ENCODE measurements around the gene PPP2R2D.

Gene PPP2R2D

DNA sequence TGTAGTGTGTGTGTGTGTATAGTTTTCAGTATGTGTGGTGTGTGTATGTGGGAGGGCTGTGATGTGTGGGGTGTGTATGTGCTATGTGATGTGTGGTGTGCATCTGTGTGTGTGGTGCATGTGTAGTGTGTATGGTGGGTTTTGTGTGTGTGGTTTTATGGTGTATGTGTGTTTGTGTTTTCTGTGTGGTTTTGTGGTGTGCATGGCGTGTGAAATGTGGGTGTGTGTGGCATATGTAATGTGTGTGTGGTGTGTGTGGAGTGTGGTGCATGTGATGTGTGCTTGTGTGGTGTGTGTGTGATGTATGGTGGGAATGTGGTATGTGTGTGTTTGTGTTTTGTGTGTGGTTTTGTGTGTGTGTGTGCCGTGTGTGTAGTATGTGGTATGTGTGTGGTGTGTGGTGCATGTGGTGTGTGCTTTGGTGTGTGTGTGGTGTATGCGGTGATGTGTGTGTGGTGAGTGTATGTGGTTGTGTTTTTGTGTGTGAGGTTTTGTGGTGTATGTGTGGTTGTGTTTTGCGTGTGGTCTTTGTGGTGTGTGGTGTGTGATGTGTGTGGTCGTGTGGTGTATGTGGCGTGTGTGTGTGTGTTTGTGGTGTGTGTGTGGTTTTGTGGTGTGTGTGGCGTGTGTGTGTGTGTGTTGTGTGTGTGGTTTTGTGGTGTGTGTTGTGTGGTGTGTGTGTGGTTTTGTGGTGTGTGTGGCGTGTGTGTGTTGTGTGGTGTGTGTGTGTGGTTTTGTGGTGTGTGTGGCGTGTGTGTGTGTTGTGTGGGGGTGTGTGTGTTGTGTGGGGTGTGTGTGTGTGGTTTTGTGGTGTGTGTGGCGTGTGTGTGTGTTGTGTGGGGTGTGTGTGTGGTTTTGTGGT is 18.0 kb upstream of the PPP2R2D start:
- intact Hi-C loops (cut with DNase I) = loop anchor here (10.0 kb wide), 1 partner anchor 262 kb away; no protein-coding TSS in a partner anchor

DNA sequence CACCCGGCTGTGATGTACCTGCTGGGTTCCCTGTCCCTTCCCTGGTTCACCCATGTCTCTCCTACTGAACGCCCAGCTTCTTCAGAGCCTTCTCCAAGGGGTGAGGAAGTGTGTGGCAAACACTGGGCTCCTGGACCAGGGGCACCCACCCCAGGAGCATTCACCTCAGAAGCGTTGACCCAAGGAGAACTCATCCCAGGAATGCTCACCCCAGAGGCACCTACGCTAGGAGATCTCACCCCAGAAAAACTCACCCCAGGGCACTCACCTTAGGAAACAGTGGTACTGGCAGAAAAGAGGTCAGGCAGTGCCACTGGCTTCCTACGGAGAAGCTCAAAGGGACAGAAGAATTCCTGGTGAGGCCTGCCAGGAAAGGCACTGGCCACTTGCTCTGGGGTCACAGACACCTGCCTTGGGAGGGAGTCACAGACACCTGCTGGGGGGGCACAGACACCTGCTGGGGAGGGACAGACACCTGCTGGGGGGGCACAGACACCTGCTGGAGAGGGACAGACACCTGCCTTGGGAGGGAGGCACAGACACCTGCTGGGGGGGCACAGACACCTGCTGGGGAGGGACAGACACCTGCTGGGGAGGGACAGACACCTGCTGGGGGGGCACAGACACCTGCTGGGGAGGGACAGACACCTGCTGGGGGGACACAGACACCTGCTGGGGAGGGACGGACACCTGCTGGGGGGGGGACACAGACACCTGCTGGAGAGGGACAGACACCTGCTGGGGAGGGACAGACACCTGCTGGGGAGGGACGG is 17.0 kb upstream of the PPP2R2D start:
- intact Hi-C loops (cut with DNase I) = loop anchor here (10.0 kb wide), 1 partner anchor 261 kb away; no protein-coding TSS in a partner anchor

More for the DNA sequence above, 18.0 kb upstream of the PPP2R2D start:
- no peak for DNase-seq

DNA sequence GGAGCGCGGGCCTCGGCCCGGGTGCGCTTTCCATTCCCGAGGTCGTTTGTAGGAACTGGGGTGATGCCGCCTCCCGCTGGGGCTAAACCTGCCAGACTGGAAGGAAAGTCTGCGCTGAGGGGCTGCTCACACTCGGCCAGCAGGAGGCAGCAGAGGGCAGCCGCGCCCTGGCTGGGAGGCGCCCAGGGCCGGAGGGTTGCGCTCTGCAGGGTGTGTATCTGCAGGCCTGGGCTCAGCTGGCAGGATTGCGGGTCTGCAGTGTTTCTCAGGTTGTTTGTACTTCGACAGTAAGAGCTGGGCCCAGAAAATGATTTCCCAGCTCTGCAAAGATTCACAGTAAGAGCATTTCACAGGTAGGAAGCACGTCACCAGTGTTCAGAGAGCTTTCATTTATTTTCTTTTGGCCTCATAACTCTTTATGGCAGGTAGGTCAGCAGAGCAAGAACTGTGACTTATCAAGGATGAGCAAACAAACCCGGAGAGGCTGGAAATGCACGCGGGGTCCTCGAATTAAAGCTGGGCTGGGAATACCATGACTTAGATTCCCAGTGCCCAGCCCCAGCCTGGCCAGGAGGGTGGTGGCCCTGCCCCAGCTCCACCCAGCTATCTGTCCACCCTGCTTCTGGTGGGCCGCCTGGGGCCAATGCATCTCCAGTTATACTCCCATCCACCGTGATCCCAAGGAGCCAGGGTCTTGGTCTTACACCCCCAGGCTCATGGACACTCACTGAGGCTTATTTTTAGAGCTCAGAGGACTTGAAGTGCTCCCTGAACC is 15.2 kb upstream of the PPP2R2D start:
- peak in 40 of 42 donors; percentile 34 to 87 (median 67) for DNase-seq
- intact Hi-C loops (cut with DNase I) = loop anchor here (5.0 to 10.0 kb wide), 2 partner anchors 137 to 259 kb away; no protein-coding TSS in a partner anchor

More for the DNA sequence above, 17.0 kb upstream of the PPP2R2D start:
- peak in 3 of 42 donors; percentile 2 to 23 (median 13) for DNase-seq

DNA sequence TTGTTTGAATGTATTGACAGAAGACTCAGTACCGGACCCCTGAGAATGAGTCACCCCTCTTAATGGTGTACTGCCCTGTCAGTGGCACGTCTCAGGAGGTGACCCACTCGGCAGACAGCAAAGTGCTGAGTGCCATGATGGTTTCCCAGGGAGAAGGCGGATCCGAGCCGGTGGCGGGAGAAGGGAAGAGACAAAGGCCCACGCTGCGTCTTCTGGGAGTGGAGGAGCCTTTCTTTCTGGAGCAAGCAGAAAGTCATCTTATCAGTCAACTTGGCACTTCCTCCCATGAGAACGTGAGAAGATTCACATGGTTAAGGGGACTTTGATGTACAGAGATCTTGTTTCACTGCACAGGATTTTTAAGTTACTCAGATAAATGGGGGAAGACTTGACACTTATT is 14.6 kb upstream of the PPP2R2D start:
- intact Hi-C loops (cut with DNase I) = loop anchor here (5.0 to 10.0 kb wide), 2 partner anchors 136 to 259 kb away; no protein-coding TSS in a partner anchor
- no peak for DNase-seq

DNA sequence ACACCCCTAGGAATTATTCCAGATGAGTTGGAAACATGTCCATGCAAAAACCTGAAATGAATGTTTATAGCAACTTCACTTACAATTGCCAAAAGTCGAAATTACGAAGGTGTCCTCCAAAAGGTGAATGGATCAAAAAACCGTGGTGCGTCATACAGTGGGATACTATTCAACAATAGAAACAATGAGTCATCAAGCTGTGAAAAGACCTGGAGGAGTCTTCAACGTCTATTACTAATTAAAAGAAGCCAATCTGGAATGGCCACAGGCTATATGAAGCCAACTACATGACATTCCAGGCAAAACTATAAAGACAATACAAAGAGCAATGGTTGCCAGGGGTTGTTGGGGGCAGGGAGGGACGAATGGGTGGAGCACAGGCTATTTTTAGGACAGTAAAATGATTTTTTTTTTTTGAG is 12.6 kb upstream of the PPP2R2D start:
- intact Hi-C loops (cut with DNase I) = loop anchor here (5.0 to 10.0 kb wide), 2 partner anchors 134 to 257 kb away; no protein-coding TSS in a partner anchor
- DNase-seq = no peak

DNA sequence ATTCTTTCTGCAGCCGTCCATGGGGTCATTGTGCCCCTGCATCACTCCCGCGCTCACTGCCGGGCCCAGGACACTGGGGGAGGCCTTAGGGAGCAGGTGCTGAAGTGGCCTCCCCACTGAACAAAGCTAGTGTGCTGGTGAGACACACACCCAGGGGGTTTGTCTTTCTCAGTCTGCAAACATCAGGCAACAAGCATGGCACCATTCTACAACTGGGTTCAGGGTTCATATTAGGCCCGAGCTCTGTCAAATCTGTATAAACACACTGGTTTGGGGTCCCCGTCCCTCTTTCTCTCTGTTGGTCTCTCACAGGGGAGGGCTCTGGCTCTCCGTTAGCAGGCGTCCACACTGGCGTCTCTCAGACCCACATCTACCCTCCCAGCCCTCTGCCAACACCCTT is 11.1 kb upstream of the PPP2R2D start:
- intact Hi-C loops (cut with DNase I) = loop anchor here (5.0 to 10.0 kb wide), 2 partner anchors 133 to 255 kb away; no protein-coding TSS in a partner anchor

DNA sequence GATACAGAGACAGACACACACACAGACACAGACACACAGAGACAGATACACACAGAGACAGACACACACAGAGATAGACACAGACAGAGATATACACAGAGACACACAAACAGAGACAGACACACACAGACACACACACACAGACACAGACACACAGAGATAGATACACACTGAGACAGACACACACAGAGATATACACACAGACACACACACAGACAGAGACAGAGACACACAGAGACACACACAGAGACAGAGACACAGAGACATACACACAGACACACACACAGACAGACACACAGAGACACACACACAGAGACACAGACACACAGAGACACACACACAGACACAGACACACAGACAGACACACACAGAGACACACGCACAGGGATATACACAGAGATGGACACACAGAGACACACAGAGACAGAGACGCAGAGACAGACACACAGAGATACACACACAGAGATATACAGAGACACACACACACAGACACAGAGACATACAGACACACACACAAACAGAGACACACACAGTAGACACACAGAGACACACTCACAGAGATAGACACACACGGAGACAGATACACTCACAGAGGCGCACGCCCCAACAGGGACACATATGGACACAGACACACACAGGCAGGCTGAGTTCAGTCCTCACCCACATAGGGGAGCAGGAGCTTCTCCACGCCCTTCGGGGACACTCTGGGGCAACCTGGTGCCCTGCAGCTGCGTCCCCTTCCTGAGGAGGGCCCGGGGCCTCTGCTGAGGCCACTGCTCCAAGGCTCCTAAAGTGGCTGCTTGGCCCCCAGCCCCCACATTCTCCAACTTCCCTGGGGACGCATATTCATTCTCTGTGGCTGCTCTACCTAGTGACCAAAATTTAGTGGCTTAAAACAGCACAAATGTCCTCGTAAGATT is 10.3 kb upstream of the PPP2R2D start:
- DNase-seq = no peak
- intact Hi-C loops (cut with DNase I) = no loop called here

More for the DNA sequence above, 11.1 kb upstream of the PPP2R2D start:
- no peak for DNase-seq

DNA sequence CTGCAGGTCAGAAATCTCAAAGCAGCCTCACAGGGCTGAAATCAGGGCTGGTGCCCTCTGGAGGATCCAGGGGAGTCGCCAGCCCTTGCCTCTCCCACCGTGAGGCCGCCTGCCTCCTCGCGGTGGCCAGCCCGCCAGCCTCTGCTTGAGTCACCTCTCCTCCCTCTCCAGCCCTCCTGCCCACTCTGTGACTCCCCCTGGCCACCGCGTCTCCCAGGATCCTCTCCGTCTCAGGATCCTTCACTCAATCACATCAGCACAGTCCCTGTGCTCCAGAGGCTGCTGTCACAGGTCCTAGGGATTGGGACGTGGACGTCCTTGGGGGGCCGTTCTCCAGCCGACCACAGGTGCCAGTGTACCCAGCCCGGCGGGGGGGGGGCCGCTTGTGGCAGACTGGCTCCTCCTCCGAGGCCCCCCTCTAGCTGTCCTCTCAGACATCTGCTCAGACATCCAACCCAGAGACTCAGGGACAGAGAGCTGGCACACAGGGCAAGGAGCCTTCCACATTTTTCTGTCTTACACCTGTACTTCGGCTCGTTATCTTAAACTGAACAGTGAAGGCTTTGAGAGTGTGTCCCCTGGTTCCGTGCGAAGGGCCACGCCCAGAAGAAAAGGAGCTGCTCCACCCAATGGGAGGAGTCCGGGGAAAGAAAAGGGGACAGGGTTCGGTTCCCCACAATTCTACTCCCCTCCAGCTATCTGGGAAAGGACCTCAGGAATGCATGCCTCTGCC is 9.4 kb upstream of the PPP2R2D start:
- no peak for DNase-seq
- intact Hi-C loops (cut with DNase I) = no loop called here

DNA sequence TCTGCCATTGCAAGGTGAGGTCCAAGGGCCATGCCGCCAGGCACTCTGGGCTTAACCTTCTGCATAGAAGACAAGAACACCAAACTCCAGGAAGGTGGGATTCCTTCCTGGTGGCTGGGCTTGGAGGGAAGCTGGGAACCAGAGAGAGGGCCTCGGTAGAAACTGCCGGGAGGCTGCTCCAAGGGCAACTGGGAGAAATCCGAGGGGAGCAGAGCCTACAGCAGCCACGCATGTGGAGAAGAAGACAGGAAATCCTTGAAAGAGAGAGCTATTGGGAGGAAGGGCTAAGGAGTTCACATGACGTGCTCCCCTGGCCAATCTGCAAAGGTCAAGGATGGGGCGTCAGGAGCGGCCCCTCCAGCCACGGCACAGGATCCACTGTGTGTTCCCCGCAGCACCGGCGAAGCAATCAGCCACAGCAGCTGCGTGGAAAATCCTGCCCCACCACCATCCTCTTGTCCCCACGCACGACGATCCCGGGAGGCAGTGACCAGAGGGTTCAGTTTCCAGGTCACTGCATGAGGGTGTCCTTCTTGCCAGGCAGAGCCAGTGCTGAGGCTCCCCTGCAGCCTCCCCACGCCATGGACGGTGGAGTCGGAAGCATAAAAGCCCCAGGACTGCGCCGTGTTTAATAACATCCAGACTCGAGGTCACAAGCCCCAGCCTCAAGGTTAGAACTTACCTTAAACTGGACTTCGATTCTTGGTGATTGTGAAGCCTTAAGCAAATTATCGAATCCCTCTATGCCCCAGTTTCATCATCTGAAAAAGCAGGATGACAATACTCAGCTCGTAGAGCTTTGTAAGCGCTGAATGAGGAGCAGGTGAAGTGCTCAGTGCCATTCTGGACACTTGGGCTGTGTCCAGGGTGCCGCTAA is 8.6 kb upstream of the PPP2R2D start:
- intact Hi-C loops (cut with DNase I) = no loop called here
- DNase-seq = no peak

DNA sequence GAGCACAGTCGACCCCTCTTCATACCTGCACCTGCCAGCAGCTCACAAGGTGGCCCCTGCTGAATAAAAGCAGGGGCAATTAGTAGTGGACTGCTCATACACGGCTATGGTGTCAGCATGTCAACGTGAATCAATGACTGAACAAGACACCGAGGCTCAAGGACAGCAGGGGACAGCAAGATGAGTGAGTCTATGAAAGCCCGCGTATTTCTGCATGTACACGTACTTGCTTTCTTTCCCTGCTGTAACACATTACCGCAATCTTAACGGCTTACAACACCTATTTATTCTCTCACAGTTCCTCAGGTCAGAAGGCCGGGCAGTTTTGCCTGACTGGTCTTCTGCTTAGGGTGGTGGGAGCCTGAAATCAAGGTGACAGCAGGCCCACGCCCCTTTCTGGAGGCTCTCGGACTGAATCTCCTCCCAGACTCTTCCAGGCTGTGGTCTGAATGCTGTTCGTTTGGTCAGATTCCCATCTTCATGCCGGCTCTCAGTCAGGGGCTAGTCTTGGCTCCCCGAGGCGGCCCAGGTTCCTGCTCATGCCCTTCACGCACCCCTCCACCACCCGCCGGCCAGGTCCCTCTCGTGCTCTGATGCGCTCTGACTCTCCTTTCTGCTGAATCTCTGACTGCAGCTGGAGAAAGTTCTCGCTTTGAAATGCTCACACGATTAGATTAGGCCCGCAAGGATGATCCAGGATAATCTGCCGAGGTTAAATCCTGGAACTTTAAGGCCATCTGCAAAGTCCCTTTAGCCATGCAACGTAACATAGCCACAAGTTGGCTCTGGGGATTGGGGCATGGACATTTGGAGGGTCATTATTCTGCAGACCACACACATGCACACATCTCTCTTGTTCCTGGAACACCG is 7.8 kb upstream of the PPP2R2D start:
- intact Hi-C loops (cut with DNase I) = no loop called here
- DNase-seq = no peak

DNA sequence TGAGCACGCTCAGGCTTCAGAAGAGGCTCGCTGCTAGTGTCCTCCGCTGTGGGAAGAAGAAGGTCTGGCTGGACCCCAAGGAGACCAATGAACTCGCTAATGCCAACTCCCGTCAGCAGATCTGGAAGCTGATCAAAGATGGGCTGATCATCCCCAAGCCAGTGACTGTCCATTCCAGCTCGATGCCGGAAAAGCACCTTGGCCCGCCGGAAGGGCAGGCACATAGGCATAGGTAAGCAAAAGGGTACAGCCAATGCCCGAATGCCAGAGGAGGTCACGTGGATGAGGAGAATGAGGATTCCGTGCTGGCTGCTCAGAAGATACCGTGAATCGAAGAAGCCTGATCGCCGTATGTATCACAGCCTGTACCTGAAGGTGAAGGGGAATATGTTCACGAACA is 5.7 kb upstream of the PPP2R2D start:
- no peak for DNase-seq
- intact Hi-C loops (cut with DNase I) = no loop called here

DNA sequence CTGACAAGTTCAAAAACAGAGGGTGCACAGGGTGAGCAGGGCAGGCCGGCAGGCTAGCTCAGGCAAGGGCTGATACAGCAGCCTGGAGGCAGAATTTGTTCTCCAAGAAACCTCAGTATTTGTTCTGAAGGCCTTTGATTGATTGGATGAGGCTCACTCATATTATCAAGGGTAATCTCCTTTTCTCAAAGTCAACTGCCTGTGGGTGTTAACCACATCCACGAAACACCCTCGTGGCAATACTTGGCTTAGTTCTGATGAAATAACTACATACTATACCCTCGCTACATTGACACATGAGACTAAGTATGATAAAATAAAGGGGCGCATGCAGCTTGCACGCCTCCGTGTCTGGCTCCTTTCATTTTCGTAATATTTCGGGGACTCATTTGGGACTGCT is 4.4 kb upstream of the PPP2R2D start:
- DNase-seq = no peak
- intact Hi-C loops (cut with DNase I) = no loop called here

DNA sequence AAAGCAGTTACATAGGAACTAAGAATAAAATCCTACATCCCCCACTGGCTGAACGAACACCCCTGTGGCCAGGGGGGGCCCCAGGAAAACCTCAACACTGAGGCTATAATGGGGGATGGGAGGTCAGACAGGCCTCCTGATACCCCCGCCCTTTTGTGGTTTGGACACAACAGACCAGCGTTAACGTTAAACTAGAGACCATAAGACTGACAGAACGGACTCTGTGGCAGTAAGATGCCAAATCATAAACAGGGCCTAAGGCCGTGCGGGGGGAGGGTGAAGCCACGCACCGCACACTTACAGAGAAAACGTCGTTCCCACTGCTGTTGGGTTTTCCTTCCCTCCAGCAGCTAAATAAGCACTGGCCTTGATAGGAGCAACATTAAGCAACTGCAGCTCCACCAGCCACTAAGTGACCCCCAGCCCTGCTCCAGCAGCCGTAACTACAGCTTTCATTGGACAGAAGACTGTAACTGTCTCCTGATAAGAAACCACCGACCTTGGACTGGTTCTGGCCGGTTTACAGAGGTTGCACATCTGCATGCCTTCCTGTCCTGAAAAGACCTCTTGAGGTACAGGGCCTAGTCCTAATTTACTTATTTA is 3.4 kb upstream of the PPP2R2D start:
- no peak for DNase-seq
- intact Hi-C loops (cut with DNase I) = no loop called here

DNA sequence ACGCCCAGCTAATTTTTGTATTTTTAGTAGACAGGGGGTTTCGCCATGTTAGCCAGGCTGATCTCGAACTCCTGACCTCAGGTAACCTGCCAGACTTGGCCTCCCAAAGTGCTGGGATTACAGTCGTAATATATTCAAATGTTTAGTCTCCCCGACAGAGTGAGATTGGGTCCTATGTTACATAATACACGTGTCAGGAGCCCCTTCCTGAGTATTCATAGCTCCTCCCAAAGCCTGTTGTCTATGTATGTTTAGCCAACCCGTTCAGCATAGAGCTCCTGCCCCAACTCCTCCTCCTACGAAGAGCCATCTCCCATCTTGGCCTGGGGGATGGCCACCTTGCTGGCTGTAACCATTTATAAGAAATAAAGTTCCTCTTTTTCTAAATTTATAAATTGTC is 2.7 kb upstream of the PPP2R2D start:
- intact Hi-C loops (cut with DNase I) = no loop called here
- no peak for DNase-seq

DNA sequence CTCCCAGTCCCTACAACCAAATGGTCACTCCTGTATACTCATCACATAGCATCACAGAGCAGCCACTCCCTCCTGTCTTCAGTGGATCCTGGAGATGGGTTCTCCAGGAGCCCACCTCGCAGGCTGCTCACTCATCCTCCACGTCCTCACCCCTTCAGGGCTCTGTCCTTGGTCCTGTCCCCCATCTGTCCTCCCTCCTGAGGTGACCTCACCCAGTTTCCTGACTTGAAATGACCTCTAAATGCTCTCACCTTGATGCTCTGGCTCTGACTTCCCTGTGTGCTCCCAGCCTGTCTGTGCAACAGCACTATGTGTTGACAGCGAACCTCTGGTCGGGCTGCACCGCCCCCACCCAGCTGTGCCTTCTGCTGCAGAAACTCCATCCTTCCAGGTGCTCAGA is 2.1 kb upstream of the PPP2R2D start:
- no peak for DNase-seq
- intact Hi-C loops (cut with DNase I) = no loop called here

Data from head of caudate nucleus (tissue), 42 donors.